ENCODE results near the gene PHACTR3.
"Not testable (repeated sequence)": the region's sequence is repeated elsewhere in the genome, so short reads cannot be mapped to it uniquely, and the experiment has no call there.

PHACTR3 gene

DNA sequence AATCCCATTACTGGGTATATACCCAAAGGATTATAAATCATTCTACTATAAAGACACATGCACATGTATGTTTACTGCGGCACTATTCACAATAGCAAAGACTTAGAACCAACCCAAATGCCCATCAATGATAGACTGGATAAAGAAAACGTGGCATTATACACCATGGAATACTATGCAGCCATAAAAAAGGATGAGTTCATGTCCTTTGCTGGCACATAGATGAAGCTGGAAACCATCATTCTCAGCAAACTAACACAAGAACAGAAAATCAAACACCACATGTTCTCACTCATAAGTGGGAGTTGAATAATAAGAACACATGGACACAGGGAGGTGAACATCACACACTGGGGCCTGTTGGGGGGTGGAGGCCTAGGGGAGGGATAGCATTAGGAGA is 285.7 kb downstream of the PHACTR3 start:
- H3K36me3 ChIP-seq (ENCODE audit: control insufficient read depth, low read depth, low read length); H3K27me3 ChIP-seq (ENCODE audit: control insufficient read depth, insufficient read depth, low read length); H3K4me3 ChIP-seq (ENCODE audit: low read length); H3K9me3 ChIP-seq (ENCODE audit: control insufficient read depth, low read depth, low read length); H3K9ac ChIP-seq (ENCODE audit: low read length); H3K4me1 ChIP-seq (ENCODE audit: control insufficient read depth, low read depth, low read length); H3K27ac ChIP-seq (ENCODE audit: low read length): not testable (repeated sequence)

- Histone ChIP-seq H3K9ac (ENCODE audit: low read length) (no peak overlapping the region), H3K36me3 (ENCODE audit: control insufficient read depth, low read depth, low read length) (no peaks in the 10 kb centered on the region), H3K27me3 (ENCODE audit: control insufficient read depth, insufficient read depth, low read length) (no peaks in the 10 kb centered on the region), H3K27ac (ENCODE audit: low read length) (no peak overlapping the region), H3K9me3 (ENCODE audit: control insufficient read depth, low read depth, low read length) (no peaks in the 10 kb centered on the region), H3K4me1 (ENCODE audit: control insufficient read depth, low read depth, low read length) (no peaks in the 10 kb centered on the region), H3K4me3 (ENCODE audit: low read length) (no peak overlapping the region)
Measured at GRCh38 chr20:59891581-59891980, 287.2 kb downstream of the PHACTR3 start.

DNA sequence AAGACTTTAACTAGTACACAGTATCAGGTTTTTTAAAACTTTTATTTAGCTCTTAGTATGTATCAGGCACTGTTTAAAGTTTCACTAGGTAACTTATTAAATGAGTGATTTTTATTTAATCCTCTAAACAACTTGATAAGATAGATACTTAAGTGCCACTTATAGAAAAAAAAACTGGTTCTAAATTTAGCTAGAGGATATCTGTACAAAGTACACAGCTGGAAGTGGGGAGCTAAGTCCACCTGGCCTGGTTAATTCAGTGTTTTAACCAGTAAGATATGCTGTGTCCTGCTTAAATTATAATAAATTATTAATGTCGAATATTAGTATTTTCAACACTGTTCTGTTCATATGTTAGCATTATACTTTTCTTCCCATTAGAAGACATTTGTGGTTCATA is 291.6 kb downstream of the PHACTR3 start:
- Histone ChIP-seq H3K4me1 (ENCODE audit: control insufficient read depth, low read depth, low read length) (no peaks in the 10 kb centered on the region), H3K9me3 (ENCODE audit: control insufficient read depth, low read depth, low read length) (no peaks in the 10 kb centered on the region), H3K4me3 (ENCODE audit: low read length) (no peak overlapping the region), H3K27ac (ENCODE audit: low read length) (no peak overlapping the region), H3K9ac (ENCODE audit: low read length) (no peak overlapping the region), H3K36me3 (ENCODE audit: control insufficient read depth, low read depth, low read length) (no peaks in the 10 kb centered on the region), H3K27me3 (ENCODE audit: control insufficient read depth, insufficient read depth, low read length) (peaks cover 6% of the 10 kb centered on the region)
